IMR-90 (cell line): Measurements from ENCODE around the gene LYSMD2.

Source experiments
- CHD1 ChIP-seq: IDR thresholded peaks from 2 replicates; pipeline ENCODE4 v1.6.1; 2012; ENCODE audit warnings: low read depth, low read length, improper control_type of control experiment
- CTCF ChIP-seq: conservative IDR thresholded peaks from 2 replicates; pipeline ENCODE4 v1.5.1; 2012; ENCODE audit warnings: mild to moderate bottlenecking, low read depth, low read length, improper control_type of control experiment
- ELK1 ChIP-seq: fragments of 150-350 bp; IDR thresholded peaks from 2 replicates; pipeline ENCODE4 v1.6.1; 2016; ENCODE audit warnings: low read depth, mild to moderate bottlenecking, low read length, moderate library complexity, borderline replicate concordance
- MAZ ChIP-seq: IDR thresholded peaks from 2 replicates; pipeline ENCODE4 v1.6.1; 2012; ENCODE audit warnings: low read depth, mild to moderate bottlenecking, low read length, improper control_type of control experiment, moderate library complexity, borderline replicate concordance
- POLR2A ChIP-seq: IDR thresholded peaks from 2 replicates; pipeline ENCODE4 v1.6.1; 2012; ENCODE audit warnings: mild to moderate bottlenecking, low read depth, low read length
- RAD21 ChIP-seq: IDR thresholded peaks from 2 replicates; pipeline ENCODE4 v1.6.1; 2012; ENCODE audit warnings: low read length, improper control_type of control experiment
- SMC3 ChIP-seq: fragments of 150-350 bp; IDR thresholded peaks from 2 replicates; pipeline ENCODE4 v1.6.1; 2016; ENCODE audit warnings: low read depth, mild to moderate bottlenecking, antibody characterized with exemption, low read length, moderate library complexity
- USF2 ChIP-seq: fragments of 150-350 bp; IDR thresholded peaks from 2 replicates; pipeline ENCODE4 v1.6.1; 2017; ENCODE audit warnings: mild to moderate bottlenecking, antibody characterized with exemption, low read length, low read depth

GRCh38 chr15:51783967-51784366 lies 46.5 kb upstream of the LYSMD2 start:
- no peak for TF ChIP-seq MAZ
- no peak for TF ChIP-seq ELK1
- TF ChIP-seq USF2: no peak
- TF ChIP-seq CTCF: no peak
- no peak for TF ChIP-seq SMC3
- TF ChIP-seq CHD1: no peak
- no peak for TF ChIP-seq POLR2A
- no peak for TF ChIP-seq RAD21
